ENCODE measurements around the gene AP3B2.

The AP3B2 gene

DNA sequence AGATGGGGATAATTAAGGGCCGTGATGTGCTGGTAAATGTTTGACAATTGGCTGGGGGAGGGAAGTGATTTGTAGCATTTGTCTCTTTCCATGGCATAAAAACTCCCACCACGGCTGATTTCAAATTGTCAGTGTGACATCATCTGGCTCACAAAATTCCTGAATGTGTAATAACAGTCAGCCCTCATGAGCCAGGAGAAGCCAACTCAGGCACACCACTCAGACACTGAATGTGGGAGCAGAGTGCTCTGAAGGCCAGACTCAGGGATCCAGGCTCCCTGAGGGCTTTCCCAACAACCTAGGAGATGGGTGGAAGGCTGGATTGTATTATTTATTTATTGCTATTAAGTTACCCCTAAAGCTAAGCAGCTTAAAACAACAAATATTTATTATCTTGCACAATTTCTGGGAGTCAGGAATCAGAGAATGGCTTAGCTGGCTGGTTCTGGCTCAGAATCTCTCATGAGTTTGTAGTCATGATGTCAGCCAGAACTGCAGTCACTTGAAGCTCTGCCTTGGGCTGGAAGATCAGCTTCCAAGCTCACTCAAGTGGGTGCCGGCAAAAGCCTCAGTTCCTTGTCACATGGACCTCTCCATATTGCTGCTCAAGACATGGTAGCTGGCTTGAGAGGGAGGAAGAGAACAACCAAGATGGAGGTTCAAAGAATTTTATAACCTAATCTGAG is 56.0 kb downstream of the AP3B2 start:
- TF ChIP-seq BACH2 (CRISPR knock-in tag; IDR thresholded peaks at IDR 0.05; ENCODE audit: borderline replicate concordance) (no peak), ZNF70 (CRISPR knock-in tag; IDR thresholded peaks at IDR 0.05) (no peak), ISL1 (CRISPR knock-in tag; IDR thresholded peaks at IDR 0.05) (no peak), GLIS3 (CRISPR knock-in tag; IDR thresholded peaks at IDR 0.05) (no peak), ZNF8 (CRISPR knock-in tag; IDR thresholded peaks at IDR 0.05) (no peak), ESRRG (CRISPR knock-in tag; IDR thresholded peaks at IDR 0.05) (no peak), CREB5 (CRISPR knock-in tag; IDR thresholded peaks at IDR 0.05; ENCODE audit: low read depth) (no peak), ZFP3 (CRISPR knock-in tag; IDR thresholded peaks at IDR 0.05) (no peak), OSR1 (CRISPR knock-in tag; IDR thresholded peaks at IDR 0.05) (no peak), SNAI2 (CRISPR knock-in tag; IDR thresholded peaks at IDR 0.05) (no peak)
- TF ChIP-seq, protein P1, sequence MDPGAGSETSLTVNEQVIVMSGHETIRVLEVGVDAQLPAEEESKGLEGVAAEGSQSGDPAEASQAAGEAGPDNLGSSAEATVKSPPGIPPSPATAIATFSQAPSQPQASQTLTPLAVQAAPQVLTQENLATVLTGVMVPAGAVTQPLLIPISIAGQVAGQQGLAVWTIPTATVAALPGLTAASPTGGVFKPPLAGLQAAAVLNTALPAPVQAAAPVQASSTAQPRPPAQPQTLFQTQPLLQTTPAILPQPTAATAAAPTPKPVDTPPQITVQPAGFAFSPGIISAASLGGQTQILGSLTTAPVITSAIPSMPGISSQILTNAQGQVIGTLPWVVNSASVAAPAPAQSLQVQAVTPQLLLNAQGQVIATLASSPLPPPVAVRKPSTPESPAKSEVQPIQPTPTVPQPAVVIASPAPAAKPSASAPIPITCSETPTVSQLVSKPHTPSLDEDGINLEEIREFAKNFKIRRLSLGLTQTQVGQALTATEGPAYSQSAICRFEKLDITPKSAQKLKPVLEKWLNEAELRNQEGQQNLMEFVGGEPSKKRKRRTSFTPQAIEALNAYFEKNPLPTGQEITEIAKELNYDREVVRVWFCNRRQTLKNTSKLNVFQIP (CRISPR knock-in tag; IDR thresholded peaks at IDR 0.05; ENCODE audit: borderline replicate concordance, low read depth), result no peak
- TF ChIP-seq, protein P2, sequence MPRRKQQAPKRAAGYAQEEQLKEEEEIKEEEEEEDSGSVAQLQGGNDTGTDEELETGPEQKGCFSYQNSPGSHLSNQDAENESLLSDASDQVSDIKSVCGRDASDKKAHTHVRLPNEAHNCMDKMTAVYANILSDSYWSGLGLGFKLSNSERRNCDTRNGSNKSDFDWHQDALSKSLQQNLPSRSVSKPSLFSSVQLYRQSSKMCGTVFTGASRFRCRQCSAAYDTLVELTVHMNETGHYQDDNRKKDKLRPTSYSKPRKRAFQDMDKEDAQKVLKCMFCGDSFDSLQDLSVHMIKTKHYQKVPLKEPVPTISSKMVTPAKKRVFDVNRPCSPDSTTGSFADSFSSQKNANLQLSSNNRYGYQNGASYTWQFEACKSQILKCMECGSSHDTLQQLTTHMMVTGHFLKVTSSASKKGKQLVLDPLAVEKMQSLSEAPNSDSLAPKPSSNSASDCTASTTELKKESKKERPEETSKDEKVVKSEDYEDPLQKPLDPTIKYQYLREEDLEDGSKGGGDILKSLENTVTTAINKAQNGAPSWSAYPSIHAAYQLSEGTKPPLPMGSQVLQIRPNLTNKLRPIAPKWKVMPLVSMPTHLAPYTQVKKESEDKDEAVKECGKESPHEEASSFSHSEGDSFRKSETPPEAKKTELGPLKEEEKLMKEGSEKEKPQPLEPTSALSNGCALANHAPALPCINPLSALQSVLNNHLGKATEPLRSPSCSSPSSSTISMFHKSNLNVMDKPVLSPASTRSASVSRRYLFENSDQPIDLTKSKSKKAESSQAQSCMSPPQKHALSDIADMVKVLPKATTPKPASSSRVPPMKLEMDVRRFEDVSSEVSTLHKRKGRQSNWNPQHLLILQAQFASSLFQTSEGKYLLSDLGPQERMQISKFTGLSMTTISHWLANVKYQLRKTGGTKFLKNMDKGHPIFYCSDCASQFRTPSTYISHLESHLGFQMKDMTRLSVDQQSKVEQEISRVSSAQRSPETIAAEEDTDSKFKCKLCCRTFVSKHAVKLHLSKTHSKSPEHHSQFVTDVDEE (CRISPR knock-in tag; IDR thresholded peaks at IDR 0.05), result no peak
- ATAC-seq, result no peak

GRCh38 chr15:82651708-82652107 is 58.0 kb downstream of the AP3B2 start:
- no peak for ATAC-seq
- TF ChIP-seq CSDC2 (CRISPR knock-in tag; IDR thresholded peaks at IDR 0.05) (no peak), ZFP3 (CRISPR knock-in tag; IDR thresholded peaks at IDR 0.05) (no peak), ZNF70 (CRISPR knock-in tag; IDR thresholded peaks at IDR 0.05) (no peak), ZC3H10 (CRISPR knock-in tag; IDR thresholded peaks at IDR 0.05) (no peak), GLIS3 (CRISPR knock-in tag; IDR thresholded peaks at IDR 0.05) (no peak), OSR1 (CRISPR knock-in tag; IDR thresholded peaks at IDR 0.05) (no peak), RARB (CRISPR knock-in tag; IDR thresholded peaks at IDR 0.05) (no peak), SNAI2 (CRISPR knock-in tag; IDR thresholded peaks at IDR 0.05) (no peak), ZFP30 (CRISPR knock-in tag; IDR thresholded peaks at IDR 0.05) (no peak), TCF4 (CRISPR knock-in tag; IDR thresholded peaks at IDR 0.05; ENCODE audit: borderline replicate concordance) (no peak), ESRRG (CRISPR knock-in tag; IDR thresholded peaks at IDR 0.05) (no peak), ISL1 (CRISPR knock-in tag; IDR thresholded peaks at IDR 0.05) (no peak)
- TF ChIP-seq, protein P3, sequence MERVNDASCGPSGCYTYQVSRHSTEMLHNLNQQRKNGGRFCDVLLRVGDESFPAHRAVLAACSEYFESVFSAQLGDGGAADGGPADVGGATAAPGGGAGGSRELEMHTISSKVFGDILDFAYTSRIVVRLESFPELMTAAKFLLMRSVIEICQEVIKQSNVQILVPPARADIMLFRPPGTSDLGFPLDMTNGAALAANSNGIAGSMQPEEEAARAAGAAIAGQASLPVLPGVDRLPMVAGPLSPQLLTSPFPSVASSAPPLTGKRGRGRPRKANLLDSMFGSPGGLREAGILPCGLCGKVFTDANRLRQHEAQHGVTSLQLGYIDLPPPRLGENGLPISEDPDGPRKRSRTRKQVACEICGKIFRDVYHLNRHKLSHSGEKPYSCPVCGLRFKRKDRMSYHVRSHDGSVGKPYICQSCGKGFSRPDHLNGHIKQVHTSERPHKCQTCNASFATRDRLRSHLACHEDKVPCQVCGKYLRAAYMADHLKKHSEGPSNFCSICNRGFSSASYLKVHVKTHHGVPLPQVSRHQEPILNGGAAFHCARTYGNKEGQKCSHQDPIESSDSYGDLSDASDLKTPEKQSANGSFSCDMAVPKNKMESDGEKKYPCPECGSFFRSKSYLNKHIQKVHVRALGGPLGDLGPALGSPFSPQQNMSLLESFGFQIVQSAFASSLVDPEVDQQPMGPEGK (CRISPR knock-in tag; IDR thresholded peaks at IDR 0.05; ENCODE audit: borderline replicate concordance), result no peak

GRCh38 chr15:82650046-82650670 is 59.5 kb downstream of the AP3B2 start:
- ATAC-seq, result no peak
- TF ChIP-seq OSR1 (CRISPR knock-in tag; IDR thresholded peaks at IDR 0.05) (no peak), RARB (CRISPR knock-in tag; IDR thresholded peaks at IDR 0.05) (no peak), ZNF70 (CRISPR knock-in tag; IDR thresholded peaks at IDR 0.05) (no peak), SNAI2 (CRISPR knock-in tag; IDR thresholded peaks at IDR 0.05) (no peak), TOX (CRISPR knock-in tag; IDR thresholded peaks at IDR 0.05; ENCODE audit: borderline replicate concordance) (no peak), TCF4 (CRISPR knock-in tag; IDR thresholded peaks at IDR 0.05; ENCODE audit: borderline replicate concordance) (no peak), ESRRG (CRISPR knock-in tag; IDR thresholded peaks at IDR 0.05) (no peak), PPARA (CRISPR knock-in tag; IDR thresholded peaks at IDR 0.05; ENCODE audit: borderline replicate concordance) (no peak), ZFP30 (CRISPR knock-in tag; IDR thresholded peaks at IDR 0.05) (no peak), ZNF8 (CRISPR knock-in tag; IDR thresholded peaks at IDR 0.05) (no peak), ZNF565 (CRISPR knock-in tag; conservative IDR thresholded peaks at IDR 0.05; ENCODE audit: low read depth) (no peak), CREB5 (CRISPR knock-in tag; IDR thresholded peaks at IDR 0.05; ENCODE audit: low read depth) (no peak), CSDC2 (CRISPR knock-in tag; IDR thresholded peaks at IDR 0.05) (no peak), ARNTL (CRISPR knock-in tag; IDR thresholded peaks at IDR 0.05; ENCODE audit: borderline replicate concordance, low read depth) (no peak)
- TF ChIP-seq, protein P1 (CRISPR knock-in tag; IDR thresholded peaks at IDR 0.05; ENCODE audit: borderline replicate concordance, low read depth), result no peak
- TF ChIP-seq, protein P3 (CRISPR knock-in tag; IDR thresholded peaks at IDR 0.05; ENCODE audit: borderline replicate concordance), result no peak

Data from SK-N-SH treated with all-trans-retinoic acid at 6 μM for 48 hours (cell line).